Liver (tissue), 9 donors: ENCODE data around the gene SH3RF3. TPM values are rescaled to one million over a fixed set of nuclear protein-coding genes. Genes with fewer than 3 reads are reported as not detected.

Source experiments
- DNase-seq: peaks from one replicate; pipeline ENCODE4 v3.0.0-alpha.2; 2017; ENCODE audit warnings: low spot score
- H3K27ac ChIP-seq, 2 donors: one replicate each; pipeline ENCODE4 v1.7.0; 2013; ENCODE audit warnings: inconsistent platforms in 2 of 2, low read length in 2 of 2, control low read depth in 1 of 2, low read depth in 1 of 2, mild to moderate bottlenecking in 1 of 2
- H3K27me3 ChIP-seq, 4 donors: one replicate each; pipeline versions ENCODE4 v1.6.1 to v1.7.0; 2013; ENCODE audit warnings: low read length in 3 of 4, inconsistent platforms in 1 of 4, mild to moderate bottlenecking in 1 of 4, moderate library complexity in 1 of 4; ENCODE audit not compliant: control insufficient read depth in 4 of 4, insufficient read depth in 4 of 4
- H3K36me3 ChIP-seq, 4 donors: one replicate each; pipeline versions ENCODE4 v1.6.1 to v1.7.0; 2013; ENCODE audit warnings: low read length in 3 of 4, mild to moderate bottlenecking in 3 of 4, low read depth in 1 of 4, moderate library complexity in 1 of 4; ENCODE audit not compliant: control insufficient read depth in 4 of 4, insufficient read depth in 3 of 4
- H3K4me1 ChIP-seq, 4 donors: one replicate each; pipeline versions ENCODE4 v1.6.1 to v1.7.0; 2013; ENCODE audit warnings: low read length in 3 of 4, mild to moderate bottlenecking in 3 of 4, moderate library complexity in 1 of 4; ENCODE audit not compliant: control insufficient read depth in 4 of 4, insufficient read depth in 4 of 4
- H3K4me3 ChIP-seq, 3 donors: one replicate each; pipeline versions ENCODE4 v1.6.1 to v1.7.0; 2013; ENCODE audit warnings: low read length in 3 of 3, control low read depth in 1 of 3, low read depth in 1 of 3, mild to moderate bottlenecking in 1 of 3
- H3K9ac ChIP-seq, 2 donors: one replicate each; pipeline ENCODE4 v1.7.0; 2013; ENCODE audit warnings: low read length in 2 of 2, mild to moderate bottlenecking in 2 of 2, moderate library complexity in 2 of 2, control low read depth in 1 of 2, low read depth in 1 of 2
- H3K9me3 ChIP-seq, 4 donors: one replicate each; pipeline versions ENCODE4 v1.6.1 to v1.7.0; 2013; ENCODE audit warnings: low read length in 3 of 4; ENCODE audit not compliant: control insufficient read depth in 4 of 4
- ATF3 ChIP-seq: IDR thresholded peaks from 2 replicates; pipeline ENCODE4 v1.6.1; 2016; ENCODE audit warnings: antibody characterized with exemption
- CTCF ChIP-seq: fragments of 150-350 bp; IDR thresholded peaks from 2 replicates; pipeline ENCODE4 v1.5.1; 2017; ENCODE audit warnings: improper control_type of control experiment, low read depth, low read length; ENCODE audit not compliant: missing input control
- EGR1 ChIP-seq, 2 donors: IDR thresholded peaks; 2 replicates each; pipeline ENCODE4 v1.6.1; 2016 to 2018; ENCODE audit warnings: antibody characterized with exemption in 2 of 2, low read depth in 2 of 2
- FOXA1 ChIP-seq: IDR thresholded peaks from 2 replicates; pipeline ENCODE4 v1.6.1; 2016; ENCODE audit warnings: antibody characterized with exemption
- FOXA2 ChIP-seq: IDR thresholded peaks from 2 replicates; pipeline ENCODE4 v1.6.1; 2016; ENCODE audit warnings: antibody characterized with exemption
- GABPA ChIP-seq, 2 donors: IDR thresholded peaks in 1 of 2; conservative IDR thresholded peaks in 1 of 2; 2 replicates each; pipeline ENCODE4 v1.6.1; 2016; ENCODE audit warnings: antibody characterized with exemption in 2 of 2, mild to moderate bottlenecking in 1 of 2, moderate library complexity in 1 of 2
- HNF4A ChIP-seq, 2 donors: conservative IDR thresholded peaks; 2 replicates each; pipeline ENCODE4 v1.6.1; 2016; ENCODE audit warnings: antibody characterized with exemption in 2 of 2, mild to moderate bottlenecking in 2 of 2
- HNF4G ChIP-seq: IDR thresholded peaks from 2 replicates; pipeline ENCODE4 v1.6.1; 2016; ENCODE audit warnings: antibody characterized with exemption
- JUND ChIP-seq, 2 donors: IDR thresholded peaks; 2 replicates each; pipeline ENCODE4 v1.6.1; 2016; ENCODE audit warnings: antibody characterized with exemption in 2 of 2
- MAX ChIP-seq: IDR thresholded peaks from 2 replicates; pipeline ENCODE4 v1.6.1; 2016; ENCODE audit warnings: antibody characterized with exemption
- NR2F2 ChIP-seq: IDR thresholded peaks from 2 replicates; pipeline ENCODE4 v1.6.1; 2016; ENCODE audit warnings: antibody characterized with exemption
- RAD21 ChIP-seq, 2 donors: IDR thresholded peaks; 2 replicates each; pipeline ENCODE4 v1.6.1; 2016; ENCODE audit warnings: antibody characterized with exemption in 2 of 2, mild to moderate bottlenecking in 2 of 2
- RXRA ChIP-seq, 2 donors: IDR thresholded peaks; 2 replicates each; pipeline ENCODE4 v1.6.1; 2017 to 2018; ENCODE audit warnings: antibody characterized with exemption in 2 of 2, mild to moderate bottlenecking in 1 of 2
- SP1 ChIP-seq: IDR thresholded peaks from 2 replicates; pipeline ENCODE4 v1.6.1; 2018; ENCODE audit warnings: antibody characterized with exemption, mild to moderate bottlenecking
- TAF1 ChIP-seq: conservative IDR thresholded peaks from 2 replicates; pipeline ENCODE4 v1.6.1; 2016; ENCODE audit warnings: antibody characterized with exemption, mild to moderate bottlenecking
- YY1 ChIP-seq: IDR thresholded peaks from 2 replicates; pipeline ENCODE4 v1.6.1; 2016; ENCODE audit warnings: antibody characterized with exemption, mild to moderate bottlenecking
- ZBTB33 ChIP-seq: IDR thresholded peaks from 2 replicates; pipeline ENCODE4 v1.6.1; 2016; ENCODE audit warnings: antibody characterized with exemption
- WGBS: extraction: QIAGEN DNeasy Blood & Tissue Kit; methylation state at CpG from one replicate; pipeline ENCODE4 v1.1.7; 2013; 5-methylcytosine and 5-hydroxymethylcytosine counted together
- polyA plus RNA-seq, 2 donors: library from polyadenylated mRNA; stranded (reverse) in 1 of 2; unstranded in 1 of 2; fragments of 200-250 nt in 1 of 2; fragments of >200 nt in 1 of 2; fragmentation: Nextera tagmentation in 1 of 2; extraction: Ambion mirVana in 1 of 2; gene quantifications; one replicate each; pipeline versions ENCODE4 v1.2.1 to v1.2.3, GENCODE V29; 2013 to 2015
- total RNA-seq, 2 donors: library from RNA; depleted of rRNA; stranded (reverse); fragments of >200 nt; gene quantifications; one replicate each; pipeline ENCODE4 v1.2.3, GENCODE V29; 2014
- TF ChIP-seq, protein P1 (sequence below): IDR thresholded peaks from 2 replicates; pipeline ENCODE4 v1.6.1; 2016; ENCODE audit warnings: antibody characterized with exemption, mild to moderate bottlenecking
- donor health status: healthy.
- donor health status: healthy.
- donor health status: healthy.
- donor health status: healthy.
- donor health status: healthy.

Gene SH3RF3
- total and polyA plus RNA-seq, 4 donors, result 0.11 to 1.0 (median 0.54) TPM

- Histone ChIP-seq H3K4me1 (peaks cover 0 to 5% (median 2%) of the 10 kb centered on the region in 4 donors), H3K4me3 (no peak overlapping the region), H3K9me3 (no peaks in the 10 kb centered on the region), H3K9ac (no peak overlapping the region), H3K36me3 (no peaks in the 10 kb centered on the region), H3K27me3 (no peaks in the 10 kb centered on the region), H3K27ac (no peak overlapping the region)
- no peak for DNase-seq
- TF ChIP-seq FOXA1 (no peak), ATF3 (no peak), YY1 (no peak), MAX (no peak), SP1 (no peak), TAF1 (no peak), FOXA2 (no peak), CTCF (no peak), JUND (IDR thresholded peaks at IDR 0.05) (no peak), RXRA (IDR thresholded peaks at IDR 0.05) (no peak), HNF4A (conservative IDR thresholded peaks at IDR 0.05) (no peak), ZBTB33 (no peak), NR2F2 (no peak), HNF4G (no peak), RAD21 (IDR thresholded peaks at IDR 0.05) (no peak), EGR1 (IDR thresholded peaks at IDR 0.05; ENCODE audit: low read depth in 2 of 2) (no peak), GABPA (IDR thresholded peaks at IDR 0.05 in 1 of 2, conservative IDR thresholded peaks at IDR 0.05 in 1 of 2) (no peak)
- TF ChIP-seq, protein P1, sequence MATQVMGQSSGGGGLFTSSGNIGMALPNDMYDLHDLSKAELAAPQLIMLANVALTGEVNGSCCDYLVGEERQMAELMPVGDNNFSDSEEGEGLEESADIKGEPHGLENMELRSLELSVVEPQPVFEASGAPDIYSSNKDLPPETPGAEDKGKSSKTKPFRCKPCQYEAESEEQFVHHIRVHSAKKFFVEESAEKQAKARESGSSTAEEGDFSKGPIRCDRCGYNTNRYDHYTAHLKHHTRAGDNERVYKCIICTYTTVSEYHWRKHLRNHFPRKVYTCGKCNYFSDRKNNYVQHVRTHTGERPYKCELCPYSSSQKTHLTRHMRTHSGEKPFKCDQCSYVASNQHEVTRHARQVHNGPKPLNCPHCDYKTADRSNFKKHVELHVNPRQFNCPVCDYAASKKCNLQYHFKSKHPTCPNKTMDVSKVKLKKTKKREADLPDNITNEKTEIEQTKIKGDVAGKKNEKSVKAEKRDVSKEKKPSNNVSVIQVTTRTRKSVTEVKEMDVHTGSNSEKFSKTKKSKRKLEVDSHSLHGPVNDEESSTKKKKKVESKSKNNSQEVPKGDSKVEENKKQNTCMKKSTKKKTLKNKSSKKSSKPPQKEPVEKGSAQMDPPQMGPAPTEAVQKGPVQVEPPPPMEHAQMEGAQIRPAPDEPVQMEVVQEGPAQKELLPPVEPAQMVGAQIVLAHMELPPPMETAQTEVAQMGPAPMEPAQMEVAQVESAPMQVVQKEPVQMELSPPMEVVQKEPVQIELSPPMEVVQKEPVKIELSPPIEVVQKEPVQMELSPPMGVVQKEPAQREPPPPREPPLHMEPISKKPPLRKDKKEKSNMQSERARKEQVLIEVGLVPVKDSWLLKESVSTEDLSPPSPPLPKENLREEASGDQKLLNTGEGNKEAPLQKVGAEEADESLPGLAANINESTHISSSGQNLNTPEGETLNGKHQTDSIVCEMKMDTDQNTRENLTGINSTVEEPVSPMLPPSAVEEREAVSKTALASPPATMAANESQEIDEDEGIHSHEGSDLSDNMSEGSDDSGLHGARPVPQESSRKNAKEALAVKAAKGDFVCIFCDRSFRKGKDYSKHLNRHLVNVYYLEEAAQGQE, result no peak
- 74% methylated on average over 3 of the region's 3 CpGs for WGBS
These were observed 118.8 kb downstream of the SH3RF3 start for GRCh38 chr2:109247812-109248211.
